GM21381 (cell line): ENCODE data around the gene LRRC19.

Experiments used
- ATAC-seq: cut with Tn5 transposase; IDR thresholded peaks from one replicate; pipeline ENCODE4 v1.9.1; 2021; ENCODE audit warnings: mild to moderate bottlenecking, moderate library complexity; ENCODE audit not compliant: unreplicated experiment

LRRC19 gene

GRCh38 chr9:27005491-27005890 lies at the start of gene LRRC19:
Gene LRRC19, minus strand, starts transcription at chr9:27005672. Its CDS starts 5,978 bp downstream, at chr9:26999694.
- ATAC-seq: no peak

GRCh38 chr9:27054841-27055240 lies 49.4 kb upstream of the LRRC19 start:
- ATAC-seq: no peak

- ATAC-seq: no peak
These were observed 48.7 kb upstream of the LRRC19 start for GRCh38 chr9:27054125-27054524.

GRCh38 chr9:27053369-27054022 lies 48.0 kb upstream of the LRRC19 start:
- ATAC-seq: no peak

GRCh38 chr9:27047136-27047535 lies 41.7 kb upstream of the LRRC19 start:
- ATAC-seq: no peak

- ATAC-seq: no peak
These were observed 37.7 kb upstream of the LRRC19 start for GRCh38 chr9:27043176-27043575.

GRCh38 chr9:27042476-27042875 lies 37.0 kb upstream of the LRRC19 start:
- no peak for ATAC-seq

GRCh38 chr9:27041746-27042145 lies 36.3 kb upstream of the LRRC19 start:
- no peak for ATAC-seq

- ATAC-seq: no peak
These were observed 32.0 kb upstream of the LRRC19 start for GRCh38 chr9:27037499-27037898.

GRCh38 chr9:27033815-27034403 lies 28.4 kb upstream of the LRRC19 start:
- peak; percentile 81 for ATAC-seq

- no peak for ATAC-seq
These were observed 23.7 kb upstream of the LRRC19 start for GRCh38 chr9:27029186-27029585.

- no peak for ATAC-seq
These were observed 17.4 kb upstream of the LRRC19 start for GRCh38 chr9:27022920-27023319.

GRCh38 chr9:27019589-27019988 lies 14.1 kb upstream of the LRRC19 start:
- ATAC-seq: no peak

- ATAC-seq: no peak
These were observed 1.9 kb downstream of the LRRC19 start for GRCh38 chr9:27003426-27004077.

- ATAC-seq: no peak
These were observed 9.7 kb downstream of the LRRC19 start for GRCh38 chr9:26995810-26996209.

GRCh38 chr9:26983340-26983739 lies 22.1 kb downstream of the LRRC19 start:
- no peak for ATAC-seq

- no peak for ATAC-seq
These were observed 29.5 kb downstream of the LRRC19 start for GRCh38 chr9:26975728-26976707.

- no peak for ATAC-seq
These were observed 30.5 kb downstream of the LRRC19 start for GRCh38 chr9:26974927-26975326.

GRCh38 chr9:26973989-26974388 lies 31.5 kb downstream of the LRRC19 start:
- no peak for ATAC-seq

GRCh38 chr9:26971721-26972120 lies 33.8 kb downstream of the LRRC19 start:
- no peak for ATAC-seq

GRCh38 chr9:26956860-26957233 lies 48.6 kb downstream of the LRRC19 start:
- no peak for ATAC-seq
